CD8-positive, alpha-beta memory T cell (primary cell): ENCODE measurements around the gene SORD. TPM values are rescaled to one million over a fixed set of nuclear protein-coding genes. Genes with fewer than 3 reads are reported as not detected.
A peak's percentile ranks its signal among the peaks of the same experiment; 100 is the strongest.
"Not testable (repeated sequence)": the region's sequence is repeated elsewhere in the genome, so short reads cannot be mapped to it uniquely, and the experiment has no call there.

ENCODE experiments used
- CTCF ChIA-PET: fragments of 350-600 bp; sonication (Branson Sonifier 250); formaldehyde crosslinking; loops from one replicate; lab custom pipeline; 2021; ENCODE audit warnings: antibody characterized with exemption; lab: Charles Lee
- POLR2A ChIA-PET: fragments of 350-600 bp; sonication (Branson Sonifier 250); formaldehyde crosslinking; loops from one replicate; lab custom pipeline; 2021; ENCODE audit warnings: antibody characterized with exemption; lab: Charles Lee
- DNase-seq, 5 donors: peaks; one replicate each; pipeline versions ENCODE4 v3.0.0 to v3.0.0-alpha.2; 2020 to 2022; ENCODE audit warnings: mixed read lengths in 1 of 5
- H3K27ac ChIP-seq: one replicate; pipeline ENCODE4 v1.7.0; 2013; ENCODE audit warnings: low read depth, mild to moderate bottlenecking, low read length, moderate library complexity
- H3K27me3 ChIP-seq: 2 replicates; pipeline ENCODE4 v1.7.0; 2013; ENCODE audit warnings: low read length, mild to moderate bottlenecking; ENCODE audit not compliant: insufficient read depth, poor library complexity, severe bottlenecking
- H3K36me3 ChIP-seq: 2 replicates; pipeline ENCODE4 v1.7.0; 2013; ENCODE audit warnings: mild to moderate bottlenecking, low read length, moderate library complexity; ENCODE audit not compliant: insufficient read depth
- H3K4me1 ChIP-seq: 2 replicates; pipeline ENCODE4 v1.7.0; 2013; ENCODE audit warnings: mild to moderate bottlenecking, low read length, moderate library complexity; ENCODE audit not compliant: insufficient read depth
- H3K4me3 ChIP-seq: 2 replicates; pipeline ENCODE4 v1.7.0; 2013; ENCODE audit warnings: mild to moderate bottlenecking, low read length
- H3K9me3 ChIP-seq: 2 replicates; pipeline ENCODE4 v1.7.0; 2013; ENCODE audit warnings: mild to moderate bottlenecking, low read length
- H3K27ac Mint-ChIP-seq, 8 donors: one replicate each; pipeline ENCODE4 v1.8.0; 2020 to 2021; ENCODE audit warnings: mixed read lengths in 8 of 8, mild to moderate bottlenecking in 6 of 8, inconsistent platforms in 3 of 8, moderate library complexity in 3 of 8
- H3K27me3 Mint-ChIP-seq, 2 donors: one replicate each; pipeline ENCODE4 v1.8.0; 2020 to 2021; ENCODE audit warnings: mixed read lengths in 2 of 2, mild to moderate bottlenecking in 1 of 2, moderate library complexity in 1 of 2
- H3K36me3 Mint-ChIP-seq, 3 donors: one replicate each; pipeline ENCODE4 v1.8.0; 2020 to 2021; ENCODE audit warnings: mixed read lengths in 3 of 3, inconsistent platforms in 1 of 3, mild to moderate bottlenecking in 1 of 3
- H3K4me1 Mint-ChIP-seq, 3 donors: one replicate each; pipeline ENCODE4 v1.8.0; 2020 to 2021; ENCODE audit warnings: mixed read lengths in 3 of 3, inconsistent platforms in 1 of 3, mild to moderate bottlenecking in 1 of 3
- H3K4me3 Mint-ChIP-seq, 7 donors: one replicate each; pipeline ENCODE4 v1.8.0; 2020 to 2021; ENCODE audit warnings: mixed read lengths in 7 of 7, mild to moderate bottlenecking in 6 of 7, moderate library complexity in 4 of 7, inconsistent platforms in 2 of 7
- H3K9me3 Mint-ChIP-seq, 5 donors: one replicate each; pipeline ENCODE4 v1.8.0; 2020 to 2022; ENCODE audit warnings: mixed read lengths in 5 of 5, mild to moderate bottlenecking in 3 of 5, moderate library complexity in 2 of 5, inconsistent platforms in 1 of 5
- polyA plus RNA-seq: library from polyadenylated mRNA; unstranded; fragments of 300-500 nt; fragmentation: Illumina TruSeq; gene quantifications from one replicate; pipeline ENCODE4 v1.2.3, GENCODE V29; 2021
- total RNA-seq, 2 experiments: library from RNA; stranded (reverse); gene quantifications; one replicate each; pipeline ENCODE4 v1.2.3, GENCODE V29; 2021

SORD gene
- total RNA-seq (10 to 100 TPM; 23.0 to 23.1 TPM), polyA plus RNA-seq (7.8 TPM)

GRCh38 chr15:45022871-45023658 lies at the start of gene SORD:
TSS of gene SORD (plus strand) at chr15:45023195. CDS start at chr15:45023284, 89 bp downstream.
- Mint-ChIP-seq H3K36me3 (no peaks in the 10 kb centered on the region), H3K9me3 (no peaks in the 10 kb centered on the region), H3K4me3 (peak within 1 kb of the TSS; percentile 86 to 97 (median 88)), H3K27ac (peak within 1 kb of the TSS in 7 of 8 donors; percentile 9 to 88 (median 76)), H3K4me1 (peaks cover 10 to 24% (median 17%) of the 10 kb centered on the region in 3 donors), H3K27me3 (peaks cover 10 to 22% of the 10 kb centered on the region in 2 donors)
- Histone ChIP-seq H3K27me3 (no peaks in the 10 kb centered on the region), H3K4me3 (peak within 1 kb of the TSS; percentile 77), H3K4me1 (peaks cover 15% of the 10 kb centered on the region), H3K36me3 (no peaks in the 10 kb centered on the region), H3K27ac (peak within 1 kb of the TSS; percentile 57), H3K9me3 (no peaks in the 10 kb centered on the region)
- peak; percentile 80 to 91 (median 89) for DNase-seq
- ChIA-PET CTCF (interaction anchor here (0.5 to 3.7 kb wide), 5 partner anchors 13 to 445 kb away, joined by 3 to 13 read pairs (median 3); no protein-coding TSS in a partner anchor), POLR2A (interaction anchor here (0.6 to 1.0 kb wide), 3 partner anchors 285 to 1090 kb away, joined by 3 to 8 read pairs (median 4); partner anchors contain the start of gene SPG11)

- H3K27me3 Mint-ChIP-seq, H3K27ac ChIP-seq, H3K4me1 Mint-ChIP-seq, DNase-seq, H3K9me3 Mint-ChIP-seq, H3K4me3 ChIP-seq, H3K4me3 Mint-ChIP-seq, CTCF ChIA-PET, H3K36me3 Mint-ChIP-seq, POLR2A ChIA-PET, H3K27ac Mint-ChIP-seq, H3K9me3 ChIP-seq, H3K36me3 ChIP-seq, H3K4me1 ChIP-seq, H3K27me3 ChIP-seq: not testable (repeated sequence)
These were observed 46.8 kb upstream of the SORD start for GRCh38 chr15:44976183-44976582.

GRCh38 chr15:44977781-44978180 lies 45.2 kb upstream of the SORD start:
- not testable (repeated sequence) for H3K36me3 ChIP-seq, H3K4me3 Mint-ChIP-seq
- CTCF ChIA-PET: interaction anchor here (1.5 kb wide), 1 partner anchor 9 kb away, joined by 5 read pairs; no protein-coding TSS in a partner anchor

GRCh38 chr15:44979617-44980339 lies 43.2 kb upstream of the SORD start:
- H3K27ac Mint-ChIP-seq, CTCF ChIA-PET, H3K27ac ChIP-seq, H3K4me3 ChIP-seq, H3K27me3 Mint-ChIP-seq, H3K9me3 ChIP-seq, H3K9me3 Mint-ChIP-seq, H3K36me3 ChIP-seq, H3K27me3 ChIP-seq, H3K4me1 ChIP-seq, H3K36me3 Mint-ChIP-seq, H3K4me3 Mint-ChIP-seq, H3K4me1 Mint-ChIP-seq, POLR2A ChIA-PET, DNase-seq: not testable (repeated sequence)

More at GRCh38 chr15:44977781-44978180, 45.2 kb upstream of the SORD start:
- H3K36me3 Mint-ChIP-seq, H3K27me3 ChIP-seq, H3K4me3 ChIP-seq, H3K27me3 Mint-ChIP-seq, POLR2A ChIA-PET, H3K9me3 ChIP-seq, H3K4me1 ChIP-seq, H3K4me1 Mint-ChIP-seq, H3K9me3 Mint-ChIP-seq, H3K27ac ChIP-seq, DNase-seq, H3K27ac Mint-ChIP-seq: not testable (repeated sequence)

- H3K36me3 Mint-ChIP-seq, H3K27me3 Mint-ChIP-seq, H3K36me3 ChIP-seq, H3K27me3 ChIP-seq, H3K9me3 ChIP-seq, H3K4me1 ChIP-seq, H3K9me3 Mint-ChIP-seq, H3K4me3 ChIP-seq, H3K4me3 Mint-ChIP-seq, DNase-seq, H3K27ac ChIP-seq, CTCF ChIA-PET, POLR2A ChIA-PET: not testable (repeated sequence)
- peaks cover 0 to 10% (median 0%) of the 10 kb centered on the region in 3 donors for H3K4me1 Mint-ChIP-seq
- peak overlapping the region in 1 of 8 donors; percentile 29 for H3K27ac Mint-ChIP-seq
These were observed 38.9 kb upstream of the SORD start for GRCh38 chr15:44984144-44984543.

- Mint-ChIP-seq H3K27ac (peak overlapping the region in 1 of 8 donors; percentile 20), H3K27me3 (peaks cover 8 to 17% of the 10 kb centered on the region in 2 donors), H3K4me1 (peaks cover 0 to 10% (median 0%) of the 10 kb centered on the region in 3 donors)
- H3K4me3 ChIP-seq, H3K4me3 Mint-ChIP-seq, CTCF ChIA-PET, DNase-seq, H3K27ac ChIP-seq, H3K36me3 Mint-ChIP-seq, H3K36me3 ChIP-seq, H3K4me1 ChIP-seq, POLR2A ChIA-PET, H3K27me3 ChIP-seq, H3K9me3 ChIP-seq, H3K9me3 Mint-ChIP-seq: not testable (repeated sequence)
These were observed 36.5 kb upstream of the SORD start for GRCh38 chr15:44986346-44987055.

- H3K36me3 ChIP-seq, H3K9me3 Mint-ChIP-seq, CTCF ChIA-PET, H3K27ac Mint-ChIP-seq, H3K4me3 ChIP-seq, H3K27ac ChIP-seq, H3K36me3 Mint-ChIP-seq, H3K9me3 ChIP-seq, DNase-seq, POLR2A ChIA-PET, H3K4me1 ChIP-seq, H3K4me3 Mint-ChIP-seq, H3K27me3 ChIP-seq: not testable (repeated sequence)
- Mint-ChIP-seq H3K27me3 (peaks cover 12 to 24% of the 10 kb centered on the region in 2 donors), H3K4me1 (peaks cover 0 to 10% (median 0%) of the 10 kb centered on the region in 3 donors)
These were observed 35.3 kb upstream of the SORD start for GRCh38 chr15:44987711-44988110.
